DND-41 (cell line): ENCODE measurements around the gene PDZRN4.

Experiments
- ATAC-seq: fragments of 200-7000 bp; cut with Tn5 transposase; 3 replicates; pipeline ENCODE4 v1.9.1; 2021; ENCODE audit warnings: low read depth; ENCODE audit not compliant: insufficient read depth
- DNase-seq: peaks from one replicate; pipeline ENCODE4 v3.0.0-alpha.2; 2020
- H2AFZ ChIP-seq: 2 replicates; pipeline ENCODE4 v1.6.0; 2012; ENCODE audit warnings: low read depth, low read length
- H3K27ac ChIP-seq: 2 replicates; pipeline ENCODE4 v1.5.1; 2012; ENCODE audit warnings: low read length, inconsistent platforms
- H3K27me3 ChIP-seq: fragments of 200-600 bp; sonication (generic); 2 replicates; pipeline ENCODE4 v1.6.0; 2012; ENCODE audit warnings: low read length, mild to moderate bottlenecking, inconsistent platforms; ENCODE audit not compliant: insufficient read depth, poor library complexity
- H3K36me3 ChIP-seq: 2 replicates; pipeline ENCODE4 v1.5.1; 2012; ENCODE audit warnings: low read length, inconsistent platforms; ENCODE audit not compliant: insufficient read depth
- H3K4me1 ChIP-seq: 2 replicates; pipeline ENCODE4 v1.5.1; 2012; ENCODE audit warnings: mild to moderate bottlenecking, low read length; ENCODE audit not compliant: insufficient read depth
- H3K4me2 ChIP-seq: 2 replicates; pipeline ENCODE4 v1.6.0; 2012; ENCODE audit warnings: mild to moderate bottlenecking, moderate library complexity, low read length, inconsistent platforms; ENCODE audit not compliant: insufficient read depth
- H3K4me3 ChIP-seq, 2 experiments: fragments of 200-600 bp in 1 of 2; shearing (Covaris generic) in 1 of 2; 2 replicates each; pipeline ENCODE4 v1.5.1; 2012 to 2016; ENCODE audit warnings: inconsistent platforms in 2 of 2, low read length in 2 of 2, mild to moderate bottlenecking in 2 of 2, low read depth in 1 of 2, moderate library complexity in 1 of 2
- H3K79me2 ChIP-seq: 2 replicates; pipeline ENCODE4 v1.6.0; 2012; ENCODE audit warnings: low read length, inconsistent platforms; ENCODE audit not compliant: insufficient read depth
- H3K9ac ChIP-seq: 2 replicates; pipeline ENCODE4 v1.6.0; 2012; ENCODE audit warnings: low read depth, mild to moderate bottlenecking, inconsistent platforms, low read length, moderate library complexity
- H3K9me3 ChIP-seq: 2 replicates; pipeline ENCODE4 v1.5.1; 2012; ENCODE audit warnings: low read length, moderate library complexity, mild to moderate bottlenecking, inconsistent platforms; ENCODE audit not compliant: insufficient read depth, severe bottlenecking
- H4K20me1 ChIP-seq: 2 replicates; pipeline ENCODE4 v1.6.0; 2012; ENCODE audit warnings: low read length; ENCODE audit not compliant: insufficient read depth
- CTCF ChIP-seq: IDR thresholded peaks from 2 replicates; pipeline ENCODE4 v1.5.1; 2012; ENCODE audit warnings: borderline replicate concordance, low read length, moderate library complexity, mild to moderate bottlenecking; ENCODE audit not compliant: poor library complexity, severe bottlenecking; ENCODE audit errors: extremely low read depth
- EZH2 ChIP-seq: IDR thresholded peaks from 3 replicates; pipeline ENCODE4 v1.6.1; 2012; ENCODE audit warnings: borderline replicate concordance, low read depth, mild to moderate bottlenecking, moderate library complexity, low read length, inconsistent platforms; ENCODE audit not compliant: severe bottlenecking

The PDZRN4 gene

GRCh38 chr12:41532072-41532471 is 344.0 kb downstream of the PDZRN4 start:
- H3K27me3 ChIP-seq: no peaks in the 10 kb centered on the region
- ATAC-seq (no peak), DNase-seq (no peak)

GRCh38 chr12:41536813-41537490 is 348.8 kb downstream of the PDZRN4 start:
- no peaks in the 10 kb centered on the region for H3K9me3 ChIP-seq
- H3K4me2 ChIP-seq: no peak overlapping the region
- TF ChIP-seq EZH2 (no peak), CTCF (no peak)
- H2AFZ ChIP-seq: no peak overlapping the region
- no peak overlapping the region for H3K4me3 ChIP-seq
- ATAC-seq (no peak), DNase-seq (no peak)
- no peak overlapping the region for H3K9ac ChIP-seq
- H3K27me3 ChIP-seq: no peaks in the 10 kb centered on the region
- no peaks in the 10 kb centered on the region for H3K79me2 ChIP-seq
- no peak overlapping the region for H3K27ac ChIP-seq
- H3K4me1 ChIP-seq: no peaks in the 10 kb centered on the region
- no peaks in the 10 kb centered on the region for H3K36me3 ChIP-seq
- H4K20me1 ChIP-seq: no peaks in the 10 kb centered on the region

More at GRCh38 chr12:41532072-41532471, 344.0 kb downstream of the PDZRN4 start:
- no peak overlapping the region for H3K9ac ChIP-seq
- H3K27ac ChIP-seq: no peak overlapping the region
- no peak overlapping the region for H3K4me2 ChIP-seq
- no peaks in the 10 kb centered on the region for H3K9me3 ChIP-seq
- H2AFZ ChIP-seq: no peak overlapping the region
- TF ChIP-seq EZH2 (no peak), CTCF (no peak)
- H3K36me3 ChIP-seq: no peaks in the 10 kb centered on the region
- no peaks in the 10 kb centered on the region for H3K79me2 ChIP-seq
- H4K20me1 ChIP-seq: no peaks in the 10 kb centered on the region
- H3K4me3 ChIP-seq: no peak overlapping the region
- no peaks in the 10 kb centered on the region for H3K4me1 ChIP-seq

GRCh38 chr12:41537522-41537921 is 349.4 kb downstream of the PDZRN4 start:
- no peak overlapping the region for H3K4me3 ChIP-seq
- no peaks in the 10 kb centered on the region for H3K27me3 ChIP-seq
- H2AFZ ChIP-seq: no peak overlapping the region
- H3K36me3 ChIP-seq: no peaks in the 10 kb centered on the region
- H3K4me2 ChIP-seq: no peak overlapping the region
- H3K4me1 ChIP-seq: no peaks in the 10 kb centered on the region
- no peak overlapping the region for H3K27ac ChIP-seq
- H4K20me1 ChIP-seq: no peaks in the 10 kb centered on the region
- TF ChIP-seq EZH2 (no peak), CTCF (no peak)
- no peak for ATAC-seq
- no peak for DNase-seq
- H3K9ac ChIP-seq: no peak overlapping the region
- no peaks in the 10 kb centered on the region for H3K79me2 ChIP-seq
- H3K9me3 ChIP-seq: no peaks in the 10 kb centered on the region
